Ishikawa (cell line): Measurements from ENCODE around the gene GNA15.

Source experiments
- CEBPB ChIP-seq: IDR thresholded peaks from 2 replicates; pipeline ENCODE4 v1.6.1; 2012
- CREB1 ChIP-seq: IDR thresholded peaks from 2 replicates; pipeline ENCODE4 v1.6.1; 2012; ENCODE audit warnings: low read depth
- EGR1 ChIP-seq: IDR thresholded peaks from 2 replicates; pipeline ENCODE4 v1.6.1; 2012
- EP300 ChIP-seq: IDR thresholded peaks from 2 replicates; pipeline ENCODE4 v1.6.1; 2012; ENCODE audit warnings: borderline replicate concordance
- FOXM1 ChIP-seq: IDR thresholded peaks from 2 replicates; pipeline ENCODE4 v1.6.1; 2012; ENCODE audit warnings: low read depth, borderline replicate concordance
- NFIC ChIP-seq: IDR thresholded peaks from 2 replicates; pipeline ENCODE4 v1.6.1; 2012
- RAD21 ChIP-seq: IDR thresholded peaks from 2 replicates; pipeline ENCODE4 v1.6.1; 2012; ENCODE audit warnings: low read depth
- TAF1 ChIP-seq: IDR thresholded peaks from 2 replicates; pipeline ENCODE4 v1.6.1; 2012; ENCODE audit warnings: low read depth, mild to moderate bottlenecking
- TCF12 ChIP-seq: IDR thresholded peaks from 2 replicates; pipeline ENCODE4 v1.6.1; 2012; ENCODE audit warnings: low read depth
- TEAD4 ChIP-seq: IDR thresholded peaks from 2 replicates; pipeline ENCODE4 v1.6.1; 2012
- YY1 ChIP-seq: IDR thresholded peaks from 2 replicates; pipeline ENCODE4 v1.6.1; 2012; ENCODE audit warnings: low read depth
- ZBTB7A ChIP-seq: IDR thresholded peaks from 2 replicates; pipeline ENCODE4 v1.6.1; 2012; ENCODE audit warnings: low read depth
- TF ChIP-seq, protein P1 (sequence below): IDR thresholded peaks from 2 replicates; pipeline ENCODE4 v1.6.1; 2012
- TF ChIP-seq, protein P2 (sequence below): IDR thresholded peaks from 2 replicates; pipeline ENCODE4 v1.6.1; 2012
- TF ChIP-seq, protein P3 (sequence below): IDR thresholded peaks from 2 replicates; pipeline ENCODE4 v1.6.1; 2012; ENCODE audit warnings: low read depth, mild to moderate bottlenecking

The GNA15 gene

DNA sequence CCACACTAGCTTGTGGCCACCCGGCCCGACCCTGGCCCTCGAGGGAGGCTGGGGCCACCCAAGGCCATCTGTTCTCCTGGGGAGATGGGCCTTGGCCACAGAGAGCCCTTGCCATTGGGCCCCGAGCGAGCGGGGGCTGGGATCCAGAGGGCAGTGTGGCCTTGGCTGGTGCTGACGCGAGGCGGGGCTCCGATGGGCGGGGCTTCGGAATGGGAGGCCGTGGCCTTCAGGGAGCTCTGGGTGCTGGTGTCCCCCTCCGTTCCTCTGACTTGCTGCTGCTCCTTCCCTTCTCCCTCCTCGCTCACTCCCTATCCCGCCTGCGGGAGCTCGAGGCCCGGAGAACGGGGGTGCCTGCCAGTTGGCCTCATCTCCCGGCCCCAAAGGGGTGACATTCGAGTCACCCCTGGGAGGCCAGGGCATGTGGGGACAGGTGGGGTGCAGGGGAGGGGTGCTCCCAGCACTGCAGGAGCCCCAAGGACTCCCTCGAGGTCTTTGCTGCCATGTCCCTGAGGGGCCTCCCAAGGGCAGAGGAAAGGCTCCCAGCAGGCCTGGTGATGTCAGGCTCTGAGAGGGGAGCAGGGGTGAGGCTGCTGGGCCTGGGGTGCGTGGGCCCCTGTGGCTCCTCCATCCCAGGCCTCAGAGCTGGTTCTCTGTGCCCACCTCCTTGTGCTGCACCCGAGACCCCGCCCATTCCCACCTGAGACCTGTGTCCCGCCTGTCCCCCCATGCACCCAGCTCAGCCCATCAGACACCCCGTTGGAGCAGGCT lies 54.1 kb downstream of the GNA15 start:
- no peak for TF ChIP-seq CREB1
- no peak for TF ChIP-seq NFIC
- TF ChIP-seq ZBTB7A: no peak
- no peak for TF ChIP-seq TCF12
- TF ChIP-seq, protein P1, sequence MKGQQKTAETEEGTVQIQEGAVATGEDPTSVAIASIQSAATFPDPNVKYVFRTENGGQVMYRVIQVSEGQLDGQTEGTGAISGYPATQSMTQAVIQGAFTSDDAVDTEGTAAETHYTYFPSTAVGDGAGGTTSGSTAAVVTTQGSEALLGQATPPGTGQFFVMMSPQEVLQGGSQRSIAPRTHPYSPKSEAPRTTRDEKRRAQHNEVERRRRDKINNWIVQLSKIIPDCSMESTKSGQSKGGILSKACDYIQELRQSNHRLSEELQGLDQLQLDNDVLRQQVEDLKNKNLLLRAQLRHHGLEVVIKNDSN: no peak
- TF ChIP-seq, protein P2, sequence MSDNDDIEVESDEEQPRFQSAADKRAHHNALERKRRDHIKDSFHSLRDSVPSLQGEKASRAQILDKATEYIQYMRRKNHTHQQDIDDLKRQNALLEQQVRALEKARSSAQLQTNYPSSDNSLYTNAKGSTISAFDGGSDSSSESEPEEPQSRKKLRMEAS: no peak
- TF ChIP-seq TEAD4: no peak
- TF ChIP-seq FOXM1: no peak
- TF ChIP-seq YY1: no peak
- no peak for TF ChIP-seq EGR1
- TF ChIP-seq, protein P3, sequence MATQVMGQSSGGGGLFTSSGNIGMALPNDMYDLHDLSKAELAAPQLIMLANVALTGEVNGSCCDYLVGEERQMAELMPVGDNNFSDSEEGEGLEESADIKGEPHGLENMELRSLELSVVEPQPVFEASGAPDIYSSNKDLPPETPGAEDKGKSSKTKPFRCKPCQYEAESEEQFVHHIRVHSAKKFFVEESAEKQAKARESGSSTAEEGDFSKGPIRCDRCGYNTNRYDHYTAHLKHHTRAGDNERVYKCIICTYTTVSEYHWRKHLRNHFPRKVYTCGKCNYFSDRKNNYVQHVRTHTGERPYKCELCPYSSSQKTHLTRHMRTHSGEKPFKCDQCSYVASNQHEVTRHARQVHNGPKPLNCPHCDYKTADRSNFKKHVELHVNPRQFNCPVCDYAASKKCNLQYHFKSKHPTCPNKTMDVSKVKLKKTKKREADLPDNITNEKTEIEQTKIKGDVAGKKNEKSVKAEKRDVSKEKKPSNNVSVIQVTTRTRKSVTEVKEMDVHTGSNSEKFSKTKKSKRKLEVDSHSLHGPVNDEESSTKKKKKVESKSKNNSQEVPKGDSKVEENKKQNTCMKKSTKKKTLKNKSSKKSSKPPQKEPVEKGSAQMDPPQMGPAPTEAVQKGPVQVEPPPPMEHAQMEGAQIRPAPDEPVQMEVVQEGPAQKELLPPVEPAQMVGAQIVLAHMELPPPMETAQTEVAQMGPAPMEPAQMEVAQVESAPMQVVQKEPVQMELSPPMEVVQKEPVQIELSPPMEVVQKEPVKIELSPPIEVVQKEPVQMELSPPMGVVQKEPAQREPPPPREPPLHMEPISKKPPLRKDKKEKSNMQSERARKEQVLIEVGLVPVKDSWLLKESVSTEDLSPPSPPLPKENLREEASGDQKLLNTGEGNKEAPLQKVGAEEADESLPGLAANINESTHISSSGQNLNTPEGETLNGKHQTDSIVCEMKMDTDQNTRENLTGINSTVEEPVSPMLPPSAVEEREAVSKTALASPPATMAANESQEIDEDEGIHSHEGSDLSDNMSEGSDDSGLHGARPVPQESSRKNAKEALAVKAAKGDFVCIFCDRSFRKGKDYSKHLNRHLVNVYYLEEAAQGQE: no peak
- TF ChIP-seq EP300: no peak
- TF ChIP-seq RAD21: no peak
- no peak for TF ChIP-seq CEBPB
- TF ChIP-seq TAF1: no peak

DNA sequence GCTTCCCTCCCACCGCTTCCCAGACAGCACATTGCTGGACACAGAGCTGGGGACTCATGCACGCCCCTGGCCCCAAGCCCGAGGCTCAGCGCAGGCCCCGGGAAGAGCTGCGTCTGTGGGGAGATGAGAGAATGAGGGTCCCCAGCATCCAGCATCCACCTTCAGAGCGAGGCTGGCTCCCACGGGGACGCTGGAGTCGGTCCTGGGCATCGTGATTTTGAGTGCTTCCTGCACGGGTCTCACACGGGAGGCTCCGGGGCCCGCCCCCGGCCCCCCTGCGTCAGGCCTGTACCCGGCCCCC lies 54.6 kb downstream of the GNA15 start:
- TF ChIP-seq NFIC (no peak), YY1 (no peak), TEAD4 (no peak), CEBPB (no peak), RAD21 (no peak), CREB1 (no peak)

DNA sequence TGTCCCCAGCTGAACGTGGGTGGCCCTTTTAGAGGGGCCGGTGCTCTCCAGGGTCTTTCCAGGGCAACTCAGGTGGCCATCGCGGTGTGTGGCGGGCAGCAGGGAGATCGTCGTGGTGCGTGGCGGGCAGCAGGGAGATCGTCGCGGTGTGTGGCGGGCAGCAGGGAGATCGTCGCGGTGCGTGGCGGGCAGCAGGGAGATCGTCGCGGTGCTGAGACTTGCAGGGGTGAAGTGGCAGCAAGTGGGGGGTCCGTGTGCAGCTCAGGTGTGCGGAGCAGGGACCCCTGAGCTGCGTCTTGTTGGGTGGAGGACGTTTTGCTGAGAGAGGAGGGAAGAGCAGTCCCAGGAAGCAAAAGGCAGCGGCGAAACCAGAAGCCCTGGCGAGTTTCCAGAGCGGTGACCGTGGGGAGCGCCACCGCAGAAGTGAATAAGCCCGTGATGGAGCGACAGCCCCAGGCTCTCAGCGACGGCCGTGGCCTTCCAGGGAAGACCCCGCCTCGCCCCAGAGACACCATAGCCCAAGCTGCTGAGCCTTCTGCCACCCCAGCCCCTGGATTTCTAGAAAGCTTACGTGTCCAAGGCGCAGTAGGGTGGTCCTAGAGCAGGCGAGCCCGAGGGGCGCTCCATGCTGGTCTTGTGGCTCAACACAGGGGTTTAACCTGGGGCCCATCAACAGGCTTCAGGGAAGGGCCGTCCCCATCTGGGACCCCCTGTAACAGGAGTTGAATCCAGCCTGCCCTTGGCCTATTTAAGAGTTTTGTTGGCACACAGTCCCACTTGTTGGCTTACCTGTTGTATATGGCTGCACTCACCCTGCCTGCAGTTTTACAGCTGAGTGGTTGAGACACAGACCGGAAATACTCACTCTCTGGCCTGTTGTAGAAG lies 55.3 kb downstream of the GNA15 start:
- TF ChIP-seq, protein P2: no peak
- TF ChIP-seq ZBTB7A (no peak), EGR1 (no peak), RAD21 (no peak), NFIC (no peak), CREB1 (no peak), YY1 (no peak), TAF1 (no peak), FOXM1 (no peak), EP300 (no peak)
- TF ChIP-seq, protein P1: no peak
- TF ChIP-seq, protein P3: no peak

DNA sequence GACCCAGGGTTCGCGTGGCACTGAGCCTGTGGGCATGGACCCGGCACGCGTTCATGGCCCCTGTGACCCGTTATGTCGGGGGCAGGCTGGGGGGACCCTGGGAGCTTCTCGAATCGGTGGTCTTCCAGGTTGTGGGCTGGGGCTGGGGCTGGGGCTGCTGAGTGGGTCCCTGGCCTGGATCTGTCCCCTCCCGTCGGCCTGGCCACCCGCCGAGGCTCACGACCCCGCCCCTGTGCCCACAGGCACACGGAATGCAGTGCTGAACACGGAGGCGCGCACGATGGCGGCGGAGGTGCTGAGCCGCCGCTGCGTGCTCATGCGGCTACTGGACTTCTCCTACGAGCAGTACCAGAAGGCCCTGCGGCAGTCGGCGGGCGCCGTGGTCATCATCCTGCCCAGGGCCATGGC lies 56.4 kb downstream of the GNA15 start:
- TF ChIP-seq FOXM1: no peak
- TF ChIP-seq, protein P3: no peak
- TF ChIP-seq CREB1: no peak
- TF ChIP-seq TAF1: no peak
- no peak for TF ChIP-seq TCF12
- no peak for TF ChIP-seq EGR1
- no peak for TF ChIP-seq CEBPB
- TF ChIP-seq, protein P1: no peak
- TF ChIP-seq, protein P2: no peak
- TF ChIP-seq EP300: no peak
- no peak for TF ChIP-seq YY1
- TF ChIP-seq ZBTB7A: no peak
- TF ChIP-seq TEAD4: no peak
- no peak for TF ChIP-seq NFIC
- no peak for TF ChIP-seq RAD21
